Raji (cell line): ENCODE data around the gene PLEKHG5.

Source experiments
- POLR2A ChIP-seq: IDR thresholded peaks from 2 replicates; pipeline ENCODE4 v1.6.1; 2011; ENCODE audit warnings: low read depth, low read length, control low read depth; ENCODE audit not compliant: insufficient read depth

The PLEKHG5 gene

GRCh38 chr1:6491966-6492365, 499 bp upstream of the PLEKHG5 start:
- TF ChIP-seq POLR2A: no peak

- no peak for TF ChIP-seq POLR2A
These were observed 402 bp downstream of the PLEKHG5 start for GRCh38 chr1:6491081-6491449.

- no peak for TF ChIP-seq POLR2A
These were observed 1.0 kb downstream of the PLEKHG5 start for GRCh38 chr1:6490181-6491080.

DNA sequence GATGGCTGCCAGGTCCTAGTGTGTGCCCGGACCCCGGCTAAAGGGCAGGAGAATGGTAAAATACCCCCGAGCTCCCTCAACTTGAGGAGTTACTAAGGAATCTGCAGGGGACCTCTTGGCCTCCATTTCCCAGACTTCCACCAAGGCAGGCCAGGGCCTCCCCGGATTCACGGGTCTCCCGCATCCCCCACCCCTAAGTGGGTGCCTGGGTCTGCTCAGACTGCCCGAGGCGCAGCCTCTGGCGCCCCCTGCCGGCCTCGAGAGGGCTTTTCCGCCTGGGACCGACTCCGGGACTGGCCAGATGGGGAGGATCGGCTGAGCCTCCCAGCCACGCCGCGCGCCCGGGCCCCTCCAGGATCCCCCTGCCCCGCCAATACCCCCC, 1.7 kb downstream of the PLEKHG5 start:
- TF ChIP-seq POLR2A: no peak; the same call in 1 of the 2 replicates

DNA sequence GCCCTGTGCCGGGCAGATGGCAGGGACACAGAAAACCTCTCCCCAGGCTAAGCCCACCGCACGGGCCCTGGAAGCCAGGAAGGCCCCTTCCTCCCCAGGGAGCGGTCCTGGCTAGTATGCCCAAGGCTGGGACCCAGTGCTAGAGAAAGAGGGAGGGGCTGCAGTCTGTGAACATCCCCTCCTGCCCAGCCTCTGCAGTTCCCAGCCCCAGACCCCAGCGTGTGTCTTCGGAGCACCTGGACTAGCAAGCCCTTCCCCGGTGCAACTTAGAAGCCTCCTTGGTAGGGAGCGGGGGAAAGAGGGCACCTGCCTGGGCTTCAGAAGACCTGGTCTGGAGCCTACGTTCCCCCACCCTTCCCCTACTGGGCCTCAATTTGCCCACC, 2.1 kb downstream of the PLEKHG5 start:
- TF ChIP-seq POLR2A: no peak

GRCh38 chr1:6488602-6489382, 2.7 kb downstream of the PLEKHG5 start:
- TF ChIP-seq POLR2A: no peak

- no peak for TF ChIP-seq POLR2A
These were observed 3.5 kb downstream of the PLEKHG5 start for GRCh38 chr1:6487804-6488484.

- TF ChIP-seq POLR2A: no peak
These were observed 4.9 kb downstream of the PLEKHG5 start for GRCh38 chr1:6486433-6487011.

- no peak for TF ChIP-seq POLR2A
These were observed 6.0 kb downstream of the PLEKHG5 start for GRCh38 chr1:6485168-6486101.

DNA sequence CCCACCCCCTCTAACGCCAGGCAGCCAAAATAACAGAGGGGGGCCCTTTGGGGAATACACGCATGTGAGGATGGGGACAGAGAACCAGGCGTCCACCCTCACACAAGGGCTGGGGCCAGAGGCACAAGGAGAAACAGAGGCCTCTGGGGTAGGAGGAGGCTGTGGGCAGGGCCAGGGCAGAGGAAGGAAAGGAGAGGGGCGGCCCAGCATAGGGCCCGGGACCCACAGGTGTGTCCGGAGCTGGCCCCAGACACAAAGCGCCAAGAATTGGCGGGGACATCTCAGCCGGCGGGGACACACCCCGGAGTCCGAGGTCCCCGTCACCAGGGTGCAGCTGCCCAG, 6.7 kb downstream of the PLEKHG5 start:
- TF ChIP-seq POLR2A: no peak

- TF ChIP-seq POLR2A: no peak
These were observed 7.7 kb downstream of the PLEKHG5 start for GRCh38 chr1:6483761-6484117.

DNA sequence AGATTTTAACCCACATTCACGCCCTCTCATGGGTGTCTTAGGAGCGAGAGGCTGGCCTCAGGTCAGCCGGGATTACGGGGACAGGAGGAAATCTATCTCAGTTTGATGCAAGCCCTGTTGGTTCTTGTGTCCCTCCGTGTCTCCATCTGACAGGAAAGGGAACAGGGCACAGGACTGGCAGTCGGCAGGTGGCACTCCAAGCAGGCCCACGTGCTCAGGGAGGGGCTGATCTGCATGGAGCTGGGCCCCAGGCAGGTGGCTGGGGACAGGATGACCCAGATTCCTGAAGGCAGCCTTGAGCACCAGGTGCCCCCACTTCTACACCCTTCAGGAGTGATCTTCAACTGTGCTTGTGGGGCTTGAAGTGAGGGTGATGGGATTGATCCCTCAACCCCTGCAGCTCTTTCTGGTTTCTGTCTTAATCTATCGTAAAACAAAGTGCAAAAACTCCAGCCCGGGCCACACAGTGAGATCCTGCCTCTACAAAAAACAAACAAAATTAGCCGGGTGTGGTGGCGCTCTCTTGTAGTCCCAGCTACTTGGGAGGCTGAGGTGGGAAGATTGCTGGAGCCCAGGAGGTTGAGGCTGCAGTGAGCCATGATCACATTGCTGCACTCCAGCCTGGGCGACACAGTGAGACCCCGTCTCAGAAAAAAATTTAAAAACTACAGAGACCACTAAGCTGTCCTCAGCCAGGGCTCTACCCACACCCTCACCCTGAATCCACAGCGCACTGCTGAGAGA, 8.3 kb downstream of the PLEKHG5 start:
- no peak for TF ChIP-seq POLR2A

DNA sequence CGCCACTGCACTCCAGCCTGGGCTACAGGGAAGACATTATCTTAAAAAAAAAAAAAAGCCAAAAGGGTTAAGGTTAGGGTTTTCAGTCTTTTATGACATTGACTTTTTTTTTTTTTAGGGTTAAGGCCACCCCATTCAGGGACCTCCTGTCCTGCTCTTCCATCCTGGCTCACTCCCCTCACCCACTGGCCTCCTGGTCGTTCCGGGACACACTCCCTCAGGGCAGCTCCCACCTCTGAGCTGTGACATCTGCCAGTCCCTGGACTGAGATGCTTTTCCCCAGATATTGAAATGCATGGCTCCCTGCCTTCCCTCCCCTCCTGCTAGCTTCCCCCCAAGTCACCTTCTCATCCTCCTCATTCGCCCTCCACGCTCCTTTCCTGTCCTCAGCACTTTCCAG, 9.6 kb downstream of the PLEKHG5 start:
- no peak for TF ChIP-seq POLR2A
